GM19035 (cell line): ENCODE results near the gene RAD18.

Source experiments
- ATAC-seq: cut with Tn5 transposase; IDR thresholded peaks from one replicate; pipeline ENCODE4 v1.9.1; 2021; ENCODE audit not compliant: unreplicated experiment

RAD18 gene

DNA sequence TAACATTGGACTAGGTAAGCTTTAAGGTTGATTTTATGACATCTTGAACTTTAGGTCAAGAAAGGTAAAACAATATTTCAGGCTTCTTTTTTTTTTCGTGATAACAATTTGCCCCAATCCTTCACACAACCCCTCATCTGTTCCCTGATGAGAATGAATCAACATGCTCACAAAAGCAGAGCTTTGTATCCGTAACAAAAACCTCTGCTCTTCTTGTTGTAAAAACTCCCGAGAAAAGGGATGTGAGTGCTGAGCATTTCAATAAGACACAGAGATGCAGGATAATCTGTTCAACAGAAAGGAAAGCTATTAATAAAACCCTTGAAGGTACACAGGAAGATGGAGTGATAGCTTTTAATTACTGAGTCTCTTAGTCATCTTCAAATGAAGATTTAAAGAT lies 94.3 kb downstream of the RAD18 start:
- no peak for ATAC-seq

DNA sequence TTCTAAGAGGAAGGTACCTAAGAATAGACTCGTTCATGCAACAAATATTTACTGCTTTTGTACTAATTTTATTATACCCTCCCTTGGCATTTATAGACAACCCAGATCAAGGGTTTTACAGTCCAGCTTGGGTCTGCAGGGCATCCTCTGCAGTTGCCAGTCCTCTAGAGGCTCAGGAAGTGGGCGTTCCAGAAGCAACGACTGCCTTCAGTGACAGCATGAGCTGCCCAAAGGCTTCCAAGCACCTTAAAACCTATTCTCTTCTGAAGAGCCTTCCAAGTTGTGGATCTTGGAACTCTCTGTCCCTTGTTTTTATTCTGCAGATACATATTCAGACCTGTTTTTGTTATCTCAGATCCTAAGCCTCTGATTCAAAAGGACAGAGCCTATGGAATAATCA lies 95.6 kb downstream of the RAD18 start:
- ATAC-seq: no peak

DNA sequence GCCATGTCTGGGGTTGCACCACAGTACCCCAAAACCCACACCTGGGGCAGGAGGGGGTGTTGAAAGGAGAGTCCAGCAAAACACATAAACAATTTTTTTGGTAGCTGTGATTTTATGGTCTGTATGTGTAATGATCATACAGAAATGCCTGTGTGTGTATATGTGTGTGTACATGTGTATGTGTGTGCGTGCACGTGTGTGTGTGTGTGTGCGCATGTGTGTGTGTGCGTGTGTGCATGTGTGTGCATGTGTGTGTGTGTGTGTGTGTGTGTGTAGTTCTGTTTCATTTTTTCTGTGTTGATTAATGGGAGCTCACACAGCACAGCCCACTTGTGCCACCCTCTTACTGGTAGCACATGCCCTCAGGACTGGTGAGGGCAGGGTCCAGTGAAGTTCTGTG lies 97.6 kb downstream of the RAD18 start:
- no peak for ATAC-seq

DNA sequence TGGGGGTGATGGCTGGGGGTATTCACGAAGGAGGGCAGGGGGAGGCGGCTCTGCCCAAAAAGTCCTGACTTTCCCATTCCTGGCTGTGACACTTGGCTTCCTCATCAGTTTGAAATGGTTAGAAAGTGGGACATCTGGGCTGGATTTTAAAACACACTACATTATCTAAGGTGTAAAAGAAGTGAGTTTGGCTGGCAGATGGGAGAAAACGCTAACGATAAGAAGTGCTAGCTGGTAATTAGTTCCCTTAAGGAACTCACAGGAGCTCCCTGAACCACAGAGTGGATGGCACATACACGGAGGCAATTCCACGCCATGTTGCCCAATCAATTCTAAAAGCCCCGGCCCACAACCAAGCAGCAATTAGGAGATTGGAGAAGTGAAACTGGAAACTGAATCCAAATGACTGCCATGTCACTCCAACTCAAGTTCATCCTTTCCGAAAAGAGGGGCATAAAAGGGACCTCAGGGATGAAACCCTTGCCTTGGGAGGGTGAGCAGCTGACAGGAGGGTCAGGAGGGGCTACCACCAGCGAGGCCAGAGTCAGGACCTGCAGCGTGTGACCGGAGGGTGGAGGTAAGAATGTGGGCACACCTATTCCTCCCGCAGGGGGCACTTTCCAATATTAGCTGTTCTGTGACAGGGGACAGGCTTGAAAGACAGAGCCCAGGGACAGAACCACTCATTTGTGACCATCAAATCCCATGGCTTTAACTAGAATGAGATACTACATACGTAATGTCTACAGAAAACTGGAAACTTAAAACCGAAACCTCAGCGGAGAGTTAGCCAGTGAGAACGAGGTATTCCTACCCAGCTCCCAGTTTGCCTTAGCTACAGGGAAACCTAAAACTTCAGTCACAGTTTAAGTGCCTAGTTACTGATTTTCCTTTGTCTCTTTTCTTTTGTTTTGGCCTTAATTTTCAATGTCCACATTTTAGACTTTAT lies 98.6 kb downstream of the RAD18 start:
- ATAC-seq: no peak

DNA sequence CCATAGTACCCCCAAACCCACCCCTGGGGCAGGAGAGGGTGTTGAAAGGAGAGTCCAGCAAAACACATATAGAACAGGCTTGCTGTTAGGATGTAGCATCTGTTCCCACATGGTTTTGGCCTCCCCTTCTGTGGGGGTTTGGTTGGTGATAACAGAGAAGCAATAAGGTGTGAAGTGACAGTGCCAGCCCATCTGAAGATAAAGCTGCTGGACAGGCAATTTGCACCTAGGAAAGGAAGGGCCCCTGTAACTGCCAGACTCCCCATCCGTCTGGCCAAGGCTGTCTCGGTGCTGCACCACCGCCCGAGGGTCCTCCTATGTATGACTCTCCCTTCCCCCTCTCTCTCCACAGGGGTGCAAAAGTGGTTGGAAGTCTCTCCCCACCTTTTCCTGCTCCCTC lies 99.4 kb downstream of the RAD18 start:
- no peak for ATAC-seq

DNA sequence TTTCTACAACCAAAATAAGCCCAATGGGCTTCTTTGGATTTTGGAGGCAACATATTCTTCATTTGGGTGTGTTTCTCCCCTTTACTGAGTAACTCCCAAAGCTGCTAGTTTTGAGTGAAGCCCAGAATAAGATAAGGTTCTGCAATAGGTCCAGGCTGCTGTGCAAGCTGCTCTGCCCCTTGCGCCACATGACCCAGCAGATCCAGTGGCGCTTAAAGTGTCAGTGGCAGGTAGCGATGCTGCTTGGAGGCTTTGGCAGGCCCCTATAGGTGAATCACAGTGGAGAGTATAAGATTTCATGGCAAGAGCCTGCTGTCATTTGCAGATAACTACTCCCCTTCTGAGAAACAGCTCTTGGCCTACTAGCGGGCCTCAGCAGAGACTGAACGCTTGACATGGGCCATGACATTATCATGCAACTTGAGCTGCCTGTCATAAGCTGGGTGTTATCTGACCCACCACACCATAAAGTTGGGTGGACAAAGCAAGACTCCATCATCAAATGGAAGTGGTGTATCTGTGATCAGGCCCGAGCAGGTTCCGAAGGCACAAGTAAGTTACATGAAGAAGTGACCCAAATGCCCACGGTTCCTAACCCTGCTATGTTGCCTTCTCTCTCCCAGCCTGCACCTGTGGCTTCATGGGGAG lies 105.4 kb downstream of the RAD18 start:
- ATAC-seq: no peak

DNA sequence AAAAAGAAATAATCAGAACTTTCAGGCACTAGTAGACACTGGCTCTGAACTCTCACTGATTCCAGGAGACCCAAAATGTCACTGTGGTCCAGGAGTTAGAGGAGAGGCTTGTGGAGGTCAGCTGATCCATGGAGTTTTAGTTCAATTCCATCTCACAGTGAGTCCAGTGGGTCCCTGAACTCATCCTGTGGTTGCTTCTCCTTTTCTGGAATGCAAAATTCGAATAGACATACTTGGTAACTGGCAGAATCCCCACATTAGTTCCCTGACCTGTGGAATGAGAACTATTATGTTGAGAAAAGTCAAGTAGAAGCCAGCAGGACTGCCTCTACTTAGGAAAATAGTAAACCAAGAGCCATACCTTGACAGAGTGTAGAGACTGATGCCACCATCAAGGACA lies 106.6 kb downstream of the RAD18 start:
- no peak for ATAC-seq

DNA sequence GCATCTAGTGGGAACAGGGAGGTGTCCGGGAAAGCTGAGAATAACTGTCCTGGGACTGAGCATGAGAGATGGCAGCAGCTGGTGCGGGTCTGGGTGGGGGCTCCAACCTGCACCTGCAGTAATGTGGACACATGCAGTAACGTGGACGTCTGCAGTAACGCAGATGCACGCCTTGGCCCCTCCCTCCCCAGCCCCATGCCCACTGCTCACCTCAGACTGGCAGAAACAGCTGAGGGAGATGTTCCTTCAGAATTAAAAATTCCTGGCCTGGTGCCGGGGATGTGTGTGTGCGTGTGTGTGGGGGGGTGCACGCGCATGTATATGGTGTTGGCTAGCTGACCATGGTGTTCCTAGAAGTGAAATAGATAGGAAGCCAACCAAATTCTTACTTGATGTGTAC lies 107.2 kb downstream of the RAD18 start:
- no peak for ATAC-seq

DNA sequence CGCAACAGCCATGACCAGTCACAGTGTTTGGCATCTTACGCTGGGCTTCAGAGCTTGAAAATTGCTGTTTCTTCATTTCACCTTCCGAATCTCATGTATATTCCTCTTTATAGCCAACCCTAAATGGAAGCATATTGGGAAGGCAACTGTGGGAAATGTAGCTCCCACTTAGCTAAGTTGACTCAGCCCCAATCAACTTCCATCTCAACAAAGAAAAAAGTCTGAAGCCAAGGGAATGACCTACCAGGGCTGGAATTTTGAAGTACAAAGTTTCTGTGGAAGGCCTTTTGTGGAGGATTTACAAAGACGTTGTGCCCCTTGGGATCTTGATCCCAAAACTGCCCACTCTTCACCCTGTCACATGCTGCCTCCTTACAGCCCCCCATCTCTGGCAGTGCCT lies 108.6 kb downstream of the RAD18 start:
- ATAC-seq: no peak

DNA sequence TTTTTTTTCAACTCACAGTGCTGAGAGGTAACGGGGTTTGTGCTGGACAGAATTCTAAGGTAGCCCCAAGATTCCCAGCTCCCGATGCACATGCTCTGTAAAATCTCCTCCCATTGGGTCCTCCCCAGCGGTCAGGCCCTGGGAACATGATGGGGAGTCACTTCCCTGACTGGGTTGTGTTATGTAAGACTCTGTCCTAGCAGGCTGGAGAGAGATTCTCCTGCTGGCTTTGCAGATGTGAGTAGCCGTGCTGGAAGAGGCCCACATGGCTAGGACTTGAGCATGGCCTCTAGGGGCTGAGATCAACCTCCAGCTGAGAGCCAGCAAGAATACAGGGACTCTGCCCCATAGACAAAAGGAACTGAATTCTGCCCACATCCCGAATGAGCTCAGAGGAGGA lies 110.2 kb downstream of the RAD18 start:
- no peak for ATAC-seq

DNA sequence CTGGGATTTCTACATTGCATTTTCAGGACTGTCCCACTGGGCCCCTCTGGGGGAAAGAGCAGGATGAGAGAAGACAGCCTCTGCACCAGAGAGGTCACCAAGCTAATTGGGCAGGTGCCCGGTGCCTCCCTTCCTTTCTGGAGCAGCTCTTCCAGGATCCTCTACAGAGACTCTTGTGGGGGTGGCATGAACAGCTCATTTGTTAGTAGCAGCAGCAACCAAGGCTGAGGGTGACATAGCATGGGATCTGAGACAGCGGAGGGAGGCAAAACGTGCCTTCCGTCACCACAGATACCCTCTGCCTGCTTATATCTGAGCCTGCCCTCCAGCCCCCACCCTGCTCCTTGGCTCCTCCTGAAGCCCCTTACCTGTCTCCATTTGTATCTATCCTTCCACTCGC lies 110.8 kb downstream of the RAD18 start:
- no peak for ATAC-seq

DNA sequence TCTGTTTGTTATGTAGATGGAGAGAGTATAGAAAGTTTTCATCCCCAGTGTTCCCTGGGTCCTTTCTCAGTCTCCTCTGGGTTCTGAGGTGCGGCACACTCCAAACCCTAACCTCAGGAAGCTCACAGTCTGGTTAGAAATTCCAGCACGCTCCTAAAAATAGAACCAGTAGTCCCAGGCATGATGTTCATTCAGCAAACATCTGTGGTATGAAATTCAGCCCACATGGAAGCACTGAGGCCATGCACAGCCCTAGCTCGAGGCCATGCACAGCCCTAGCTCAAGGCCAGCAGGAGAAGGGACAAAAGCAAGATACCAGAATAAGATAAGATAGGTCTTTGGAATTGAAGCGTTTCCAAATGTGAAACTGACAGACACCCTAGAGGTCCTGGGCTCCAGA lies 111.6 kb downstream of the RAD18 start:
- no peak for ATAC-seq

DNA sequence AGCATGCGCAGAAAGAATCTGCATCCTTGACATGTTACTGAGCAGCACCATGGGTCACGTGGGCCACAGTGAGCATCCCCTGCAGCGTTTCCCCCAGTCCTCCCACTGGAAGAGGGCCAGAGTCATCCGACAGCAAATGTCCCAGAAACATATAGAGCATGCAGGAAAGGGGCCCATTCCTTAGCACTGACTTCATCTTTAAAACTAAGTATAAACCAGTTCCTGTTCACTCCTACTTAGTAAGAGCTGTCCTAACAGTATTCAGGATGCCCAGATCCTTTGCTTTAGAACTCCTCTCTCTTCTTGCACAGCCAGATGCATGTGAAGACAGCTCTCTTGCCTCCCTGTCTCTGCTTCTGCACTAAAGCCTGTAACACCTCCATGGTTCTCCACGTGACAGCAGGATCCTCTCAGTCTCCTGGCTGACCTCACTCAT lies 114.6 kb downstream of the RAD18 start:
- ATAC-seq: no peak

DNA sequence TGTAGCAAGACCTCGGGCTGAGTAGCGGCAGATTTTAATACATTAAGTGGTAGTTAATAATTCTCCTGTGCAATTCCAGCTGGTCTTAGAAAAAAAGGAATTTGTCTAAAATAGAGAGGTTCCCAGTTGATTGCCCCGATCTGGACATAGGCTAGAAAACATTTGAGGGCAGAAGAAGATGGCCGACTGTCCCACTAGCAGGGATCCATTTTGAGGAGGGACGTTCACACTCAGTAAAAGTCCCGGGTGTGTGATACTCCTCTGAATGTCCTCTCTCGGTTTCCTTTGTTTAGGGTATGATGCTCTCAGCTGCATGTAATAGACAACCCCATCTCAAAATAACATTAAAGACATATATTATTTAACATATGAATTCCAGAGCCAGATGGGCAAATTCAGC lies 116.0 kb downstream of the RAD18 start:
- ATAC-seq: no peak

DNA sequence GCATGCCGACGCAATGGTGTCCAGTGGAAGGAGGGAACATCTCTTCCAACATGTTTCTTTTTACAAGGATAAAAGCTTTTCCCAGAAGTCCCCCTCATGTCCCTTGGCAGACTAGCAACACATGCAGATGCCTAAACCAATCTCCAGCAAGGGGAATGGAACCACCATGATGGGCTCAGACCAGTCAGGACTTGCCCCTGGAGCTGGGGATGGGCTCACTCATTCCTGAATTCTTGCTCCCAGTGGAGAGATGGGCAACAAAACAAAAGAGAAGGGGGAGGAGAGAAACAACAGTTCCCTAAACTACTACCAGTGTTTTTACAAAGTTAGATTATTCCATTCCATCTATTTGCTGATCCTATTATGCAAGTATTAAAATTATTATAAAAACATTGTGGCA lies 117.1 kb downstream of the RAD18 start:
- ATAC-seq: no peak

DNA sequence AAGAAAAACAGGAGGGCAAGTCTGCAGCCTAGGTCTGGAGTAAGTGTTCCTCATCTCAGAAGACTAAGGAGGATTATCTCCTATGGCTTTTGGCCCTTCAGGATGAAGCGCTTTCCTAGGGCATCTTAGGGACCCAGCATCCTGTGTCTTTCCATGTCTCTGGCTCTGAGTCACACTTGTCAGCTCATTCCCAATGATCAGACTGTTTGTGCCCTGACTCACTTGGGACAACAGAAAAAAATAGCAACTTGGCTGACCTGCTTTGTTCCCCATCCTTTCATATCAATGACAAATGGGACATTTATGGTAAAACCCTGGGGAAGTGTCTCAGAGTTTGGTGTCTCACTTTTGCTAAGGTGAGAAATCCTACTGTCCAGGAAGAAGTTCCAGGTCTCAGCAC lies 117.6 kb downstream of the RAD18 start:
- no peak for ATAC-seq

DNA sequence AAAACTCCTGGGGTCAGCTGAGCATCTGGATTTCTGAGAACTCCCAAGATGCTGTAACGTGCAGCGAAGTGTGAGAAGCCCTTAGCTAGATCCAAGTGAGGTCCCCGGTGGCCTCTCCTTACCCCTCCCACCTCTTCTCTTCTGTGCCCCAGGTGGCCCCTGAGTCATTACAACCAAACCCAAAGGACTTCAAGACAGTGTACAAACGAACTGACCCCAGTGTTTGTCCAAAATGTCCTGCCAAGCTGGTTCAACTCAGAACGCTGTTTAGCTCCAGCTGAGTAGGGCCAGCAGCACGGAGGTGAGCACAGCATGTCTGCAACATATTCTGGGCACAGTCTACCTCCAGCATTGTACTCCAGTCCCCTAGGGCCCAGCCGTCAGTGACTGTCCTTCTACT lies 119.9 kb downstream of the RAD18 start:
- ATAC-seq: no peak

DNA sequence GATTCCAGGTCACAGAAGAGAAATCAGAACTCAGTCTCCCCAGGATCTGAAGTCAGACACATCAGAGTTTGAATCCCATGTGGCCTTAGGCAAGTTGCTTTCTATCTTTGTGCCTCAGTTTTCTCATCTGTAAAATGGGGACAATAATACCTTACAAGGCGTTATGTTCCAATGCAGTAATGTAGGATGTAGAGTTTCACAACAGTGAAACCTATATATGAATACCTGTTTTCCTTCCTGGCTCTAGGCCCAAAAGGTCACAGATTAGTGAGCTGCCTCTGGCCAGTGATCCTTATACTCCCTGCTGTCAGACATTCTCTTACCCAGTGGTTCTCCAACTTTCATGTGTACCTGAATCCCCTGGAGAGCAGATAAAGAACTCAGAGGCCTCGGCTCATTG lies 121.0 kb downstream of the RAD18 start:
- ATAC-seq: no peak

DNA sequence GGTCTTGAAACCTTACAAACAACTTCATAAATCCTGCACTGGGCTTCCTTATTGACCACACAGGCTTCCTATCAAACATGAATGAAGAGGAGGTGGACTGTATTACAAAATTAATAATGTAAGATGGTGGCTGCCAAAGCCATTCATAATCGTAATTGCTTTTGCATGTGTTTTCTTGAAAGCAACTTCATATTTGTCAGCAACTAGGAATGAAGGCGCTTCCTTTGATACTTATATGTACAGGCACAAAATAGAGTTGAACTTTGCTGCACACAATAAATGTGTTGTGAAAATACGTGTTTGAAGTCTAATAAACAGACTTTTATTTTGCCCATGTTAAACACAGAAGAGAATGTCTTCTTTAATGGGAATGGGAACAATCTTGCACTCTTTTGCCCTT lies 121.8 kb downstream of the RAD18 start:
- ATAC-seq: no peak

DNA sequence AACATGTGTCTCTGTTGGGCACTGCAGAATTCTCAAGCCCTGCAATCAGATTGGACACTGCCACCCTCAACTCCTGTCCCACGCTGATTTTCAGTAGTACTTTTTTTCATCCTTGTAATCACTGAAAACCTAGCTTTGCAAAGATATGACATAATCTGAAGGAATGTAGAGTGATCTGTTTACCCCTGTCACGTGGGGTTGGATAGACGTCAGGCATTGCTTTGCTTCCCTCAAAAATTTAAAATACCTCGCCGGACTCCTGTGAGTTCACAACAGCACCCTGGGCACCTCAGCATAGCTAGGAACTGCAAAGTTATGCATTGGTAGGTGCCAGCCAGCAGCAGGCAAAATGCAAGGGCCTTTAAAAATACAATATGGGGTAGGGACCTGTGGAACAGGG lies 122.7 kb downstream of the RAD18 start:
- no peak for ATAC-seq

DNA sequence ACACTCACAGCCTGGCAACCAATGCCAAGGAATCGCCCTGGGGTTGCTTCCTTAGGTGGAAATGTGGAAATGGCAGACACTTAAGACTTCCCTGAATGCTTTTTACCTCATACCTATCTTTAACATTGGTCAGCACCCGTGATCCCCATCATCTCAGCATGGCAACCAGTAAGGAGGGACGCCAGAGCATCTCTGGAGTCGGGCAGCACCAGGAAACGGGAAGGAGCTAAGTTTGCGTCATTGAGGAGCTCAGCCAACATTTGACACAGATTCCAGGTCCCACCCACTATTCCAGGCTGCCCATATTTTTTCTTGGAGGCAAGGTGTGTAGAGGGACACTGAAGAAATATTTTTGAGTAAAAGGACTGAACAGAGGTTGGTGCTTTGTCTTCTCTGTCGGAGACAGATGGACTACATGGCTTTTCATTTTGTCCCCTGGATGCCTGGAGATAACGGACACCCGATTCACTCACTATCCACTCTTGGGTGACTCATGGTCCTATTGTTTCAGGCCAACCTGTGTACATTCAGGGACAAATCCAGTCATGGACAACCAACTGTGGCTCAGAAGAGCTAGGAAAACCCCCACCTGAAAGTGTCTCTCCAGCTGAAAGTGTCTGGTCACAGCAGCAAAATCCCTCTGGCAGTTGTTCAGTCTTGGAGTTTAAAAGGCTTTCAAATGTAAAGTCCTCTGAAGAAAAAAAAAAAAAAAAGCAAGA lies 123.5 kb downstream of the RAD18 start:
- no peak for ATAC-seq
